Measurements from ENCODE around the gene MUC6. TPM values are rescaled to one million over a fixed set of nuclear protein-coding genes. Genes with fewer than 3 reads are reported as not detected.

Gene MUC6
- total RNA-seq, 3 donors from 2014 or later: not detected

DNA sequence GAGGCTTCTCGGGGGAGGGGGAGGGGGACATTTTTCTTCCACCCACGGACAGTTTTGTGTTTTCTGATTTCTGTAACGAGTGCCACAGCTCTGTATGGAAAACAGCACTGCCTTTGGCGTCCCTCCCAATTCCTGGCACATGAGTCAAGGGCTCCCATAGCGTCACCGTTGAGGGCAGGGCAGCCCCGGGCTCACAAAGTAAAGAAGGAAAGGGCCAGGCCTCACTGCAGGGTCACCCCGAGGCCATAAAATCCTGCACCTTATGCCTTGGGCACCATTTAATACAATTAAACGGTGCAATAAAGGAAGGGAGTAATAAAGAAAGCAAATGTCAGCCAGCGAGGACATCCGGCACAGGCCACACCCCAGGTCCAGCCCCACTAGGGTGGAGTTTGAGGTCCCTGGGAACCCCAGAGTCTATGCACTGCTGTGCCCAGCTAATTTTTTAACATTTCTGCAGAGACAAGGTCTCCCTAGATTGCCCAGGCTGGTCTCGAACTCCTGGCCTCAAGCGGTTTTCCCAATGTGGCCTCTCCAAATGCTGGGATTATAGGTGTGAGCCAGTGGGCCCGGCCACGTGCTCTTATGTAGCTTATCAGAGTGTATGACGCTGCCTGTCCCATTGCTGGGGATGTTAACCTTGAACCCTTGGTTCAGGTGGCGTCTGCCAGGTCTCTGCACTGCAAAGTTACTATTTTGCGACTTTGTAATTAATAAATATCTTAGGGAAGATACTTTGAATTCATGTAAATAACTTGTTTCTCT, 24.5 kb upstream of the MUC6 start:
- H3K4me3 ChIP-seq: no peak overlapping the region
- H3K9me3 ChIP-seq: no peaks in the 10 kb centered on the region
- peaks cover 6% of the 10 kb centered on the region for H3K4me1 ChIP-seq (ENCODE audit: low read depth)
- no peak for TF ChIP-seq CTCF (IDR thresholded peaks at IDR 0.05)
- intact Hi-C loops (cut with DNase I, micrococcal nuclease): no loop called here
- DNase-seq (peak; percentile 87 to 91 (median 90)), ATAC-seq (peak; percentile 93)
- no peaks in the 10 kb centered on the region for H3K36me3 ChIP-seq (ENCODE audit: low read depth)

GRCh38 chr11:1060410-1060809, 23.9 kb upstream of the MUC6 start:
- ATAC-seq (peak; percentile 25), DNase-seq (peak in 2 of 3 donors; percentile 51 to 56)
- no peak for TF ChIP-seq CTCF (IDR thresholded peaks at IDR 0.05)
- no peaks in the 10 kb centered on the region for H3K9me3 ChIP-seq
- H3K4me1 ChIP-seq (ENCODE audit: low read depth): peaks cover 10% of the 10 kb centered on the region
- H3K4me3 ChIP-seq: no peak overlapping the region
- intact Hi-C loops (cut with DNase I, micrococcal nuclease): no loop called here
- H3K36me3 ChIP-seq (ENCODE audit: low read depth): no peaks in the 10 kb centered on the region

DNA sequence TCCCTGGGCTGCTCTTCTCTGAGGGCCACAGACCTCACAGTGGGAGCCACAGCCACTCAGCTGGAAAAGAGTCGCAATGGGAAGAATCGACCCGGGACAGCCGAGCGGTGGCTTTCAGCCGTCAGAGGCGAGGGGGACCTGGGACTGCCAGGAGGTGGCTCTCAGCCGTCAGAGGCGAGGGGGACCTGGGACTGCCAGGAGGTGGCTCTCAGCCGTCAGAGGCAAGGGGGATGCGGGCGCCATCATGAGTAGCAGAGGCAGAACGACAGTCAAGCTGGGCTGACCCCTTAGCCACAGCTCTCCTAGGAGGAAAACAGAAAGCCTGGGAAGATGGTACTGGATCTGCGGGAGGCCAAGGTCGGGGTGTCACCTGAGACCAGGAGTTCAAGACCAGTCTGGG, 23.2 kb upstream of the MUC6 start:
- ATAC-seq: no peak
- DNase-seq: peak in 2 of 3 donors; percentile 28 to 37

GRCh38 chr11:1057806-1058205, 21.3 kb upstream of the MUC6 start:
- DNase-seq: peak in 2 of 3 donors; percentile 34 to 42
- H3K4me1 ChIP-seq (ENCODE audit: low read depth): peaks cover 25% of the 10 kb centered on the region
- no peaks in the 10 kb centered on the region for H3K36me3 ChIP-seq (ENCODE audit: low read depth)
- no peak for TF ChIP-seq CTCF (IDR thresholded peaks at IDR 0.05)
- no peak for ATAC-seq
- no peak overlapping the region for H3K4me3 ChIP-seq
- H3K9me3 ChIP-seq: no peaks in the 10 kb centered on the region
- intact Hi-C loops (cut with DNase I, micrococcal nuclease): no loop called here

More for the DNA sequence above, 23.2 kb upstream of the MUC6 start:
- H3K9me3 ChIP-seq: no peaks in the 10 kb centered on the region
- TF ChIP-seq CTCF (IDR thresholded peaks at IDR 0.05): no peak
- no peaks in the 10 kb centered on the region for H3K36me3 ChIP-seq (ENCODE audit: low read depth)
- no peak overlapping the region for H3K4me3 ChIP-seq
- intact Hi-C loops (cut with DNase I, micrococcal nuclease): no loop called here
- H3K4me1 ChIP-seq (ENCODE audit: low read depth): peaks cover 12% of the 10 kb centered on the region

DNA sequence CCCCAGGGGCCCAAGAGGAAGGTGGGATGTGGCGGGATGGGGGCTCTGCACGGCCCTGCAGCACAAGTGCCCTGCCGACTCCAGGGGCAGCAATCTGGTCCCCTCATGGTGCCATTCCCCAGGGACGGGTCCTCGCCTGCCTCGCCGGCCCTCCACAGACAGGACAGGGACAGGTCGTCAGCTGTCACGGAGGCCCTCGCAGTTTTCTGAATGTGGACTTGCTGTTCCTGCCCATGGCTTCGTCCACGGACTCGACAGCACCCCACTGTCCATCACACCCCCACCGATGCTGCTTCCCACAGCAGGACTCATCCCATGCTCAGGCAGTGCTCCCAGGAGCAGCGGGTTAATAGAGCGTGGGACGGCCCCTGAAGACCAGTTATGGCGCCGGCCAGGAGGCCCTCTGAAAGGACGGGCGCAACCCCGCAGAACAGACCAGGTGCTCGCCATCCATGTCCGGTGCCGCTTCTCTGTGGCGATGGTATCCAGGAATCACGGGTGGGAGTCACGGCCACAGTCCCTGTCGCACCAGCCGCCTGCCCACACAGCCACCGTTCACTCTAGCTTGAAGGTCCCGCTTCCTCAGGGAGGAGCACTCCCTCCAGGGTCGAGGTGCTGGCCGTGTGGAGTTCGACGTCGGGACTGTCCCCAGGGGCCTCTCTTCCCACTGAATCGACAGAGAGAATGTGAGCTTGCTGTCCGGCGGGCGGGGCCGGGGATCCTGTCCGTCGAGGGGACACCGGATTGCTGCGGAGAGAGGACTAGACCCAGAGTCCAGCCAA, 19.7 kb upstream of the MUC6 start:
- Histone ChIP-seq H3K36me3 (ENCODE audit: low read depth) (no peaks in the 10 kb centered on the region), H3K4me3 (no peak overlapping the region), H3K9me3 (no peaks in the 10 kb centered on the region), H3K4me1 (ENCODE audit: low read depth) (peaks cover 26% of the 10 kb centered on the region)
- intact Hi-C loops (cut with DNase I, micrococcal nuclease): no loop called here
- DNase-seq: peak in 2 of 3 donors; percentile 37 to 55
- no peak for ATAC-seq
- no peak for TF ChIP-seq CTCF (IDR thresholded peaks at IDR 0.05)
